A549 (cell line): Measurements from ENCODE around the gene DRGX. TPM values are rescaled to one million over a fixed set of nuclear protein-coding genes. Genes with fewer than 3 reads are reported as not detected.

Experiments
- ATAC-seq, 2 experiments: fragments of 200-7000 bp in 1 of 2; fragments of >200 bp in 1 of 2; cut with Nextera tagmentation in 1 of 2; cut with Tn5 transposase in 1 of 2; 3 replicates each; pipeline versions ENCODE4 v1.8.0 to v1.9.1; 2018 to 2020; ENCODE audit warnings: mild to moderate bottlenecking in 1 of 2, moderate library complexity in 1 of 2
- CTCF ChIA-PET: fragments of 300-600 bp; sonication (Branson Sonifier 250); formaldehyde crosslinking; extraction: SDS; loops from one replicate; lab custom pipeline; 2021; ENCODE audit warnings: antibody characterized with exemption, inconsistent platforms; lab: Yijun Ruan, JAX
- POLR2A ChIA-PET: fragments of 350-600 bp; formaldehyde crosslinking; extraction: SDS; loops from one replicate; lab custom pipeline; 2021; ENCODE audit warnings: antibody characterized with exemption, inconsistent platforms; lab: Yijun Ruan, JAX
- DNase-seq, 2 experiments: peaks; one replicate each; pipeline versions ENCODE4 v3.0.0 to v3.0.0-alpha.2; 2011 to 2016; ENCODE audit warnings: low read depth in 1 of 2, low spot score in 1 of 2
- FAIRE-seq: peaks from 2 replicates; lab custom pipeline; 2011; peaks lifted over from hg19 to GRCh38; lab: Jason Lieb, UNC
- H3K27ac ChIP-seq, 2 experiments: fragments of >200 bp; sonication (Bioruptor Twin); formaldehyde crosslinking; 3 replicates each; pipeline ENCODE4 v1.5.1; 2016 to 2017
- H3K4me1 ChIP-seq: fragments of >200 bp; sonication (Bioruptor Twin); formaldehyde crosslinking; 3 replicates; pipeline ENCODE4 v1.6.1; 2016
- H3K4me2 ChIP-seq: fragments of >200 bp; sonication (Bioruptor Twin); formaldehyde crosslinking; 3 replicates; pipeline ENCODE4 v1.6.1; 2016
- H3K4me3 ChIP-seq: fragments of >200 bp; sonication (Bioruptor Twin); formaldehyde crosslinking; 3 replicates; pipeline ENCODE4 v1.5.1; 2016
- H3K9me3 ChIP-seq: fragments of >200 bp; sonication (Bioruptor Twin); formaldehyde crosslinking; 3 replicates; pipeline ENCODE4 v1.6.1; 2016
- ATOH8 ChIP-seq: fragments of 250-450 bp; sonication (Bioruptor Pico); IDR thresholded peaks from 2 replicates; pipeline ENCODE4 v1.5.0; 2020; ENCODE audit warnings: low read depth, mild to moderate bottlenecking, moderate library complexity
- ELK1 ChIP-seq: fragments of 150-350 bp; IDR thresholded peaks from 2 replicates; pipeline ENCODE4 v1.6.1; 2014; ENCODE audit warnings: low read depth, mild to moderate bottlenecking, low read length
- FOSL2 ChIP-seq, 2 experiments: fragments of 450-650 bp in 1 of 2; fragments of >200 bp in 1 of 2; sonication (Bioruptor Twin) in 1 of 2; formaldehyde crosslinking; IDR thresholded peaks; 2 replicates each; pipeline versions ENCODE4 v1.5.0 to v1.6.1; 2016 to 2020; ENCODE audit warnings: mild to moderate bottlenecking in 1 of 2, moderate library complexity in 1 of 2
- HDAC2 ChIP-seq: fragments of 200-600 bp; sonication (generic); IDR thresholded peaks from 2 replicates; pipeline ENCODE4 v1.6.1; 2016
- KDM1A ChIP-seq: fragments of 200-600 bp; sonication (generic); IDR thresholded peaks from 2 replicates; pipeline ENCODE4 v1.6.1; 2016; ENCODE audit warnings: low read depth, mild to moderate bottlenecking
- MAFK ChIP-seq: fragments of 450-650 bp; IDR thresholded peaks from 2 replicates; pipeline ENCODE4 v1.6.1; 2014; ENCODE audit not compliant: partially characterized antibody
- NPAS2 ChIP-seq: fragments of 250-450 bp; sonication (Bioruptor Pico); IDR thresholded peaks from 2 replicates; pipeline ENCODE4 v1.8.0; 2022; ENCODE audit warnings: mild to moderate bottlenecking, moderate library complexity, borderline replicate concordance
- RAD21 ChIP-seq, 2 experiments: fragments of >200 bp in 1 of 2; sonication (Bioruptor Twin) in 1 of 2; formaldehyde crosslinking in 1 of 2; IDR thresholded peaks in 1 of 2; conservative IDR thresholded peaks in 1 of 2; 2 replicates in 1 of 2; 3 replicates in 1 of 2; pipeline ENCODE4 v1.6.1; 2012 to 2018; ENCODE audit warnings: inconsistent platforms in 1 of 2
- RARB ChIP-seq: fragments of 250-450 bp; sonication (Bioruptor Pico); IDR thresholded peaks from 2 replicates; pipeline ENCODE4 v1.8.0; 2021; ENCODE audit warnings: mild to moderate bottlenecking, moderate library complexity
- RCOR1 ChIP-seq: fragments of 150-350 bp; IDR thresholded peaks from 2 replicates; pipeline ENCODE4 v1.6.1; 2014; ENCODE audit warnings: antibody characterized with exemption, low read length, low read depth
- RNF2 ChIP-seq: fragments of 200-600 bp; sonication (generic); IDR thresholded peaks from 2 replicates; pipeline ENCODE4 v1.6.1; 2016; ENCODE audit warnings: low read depth, mild to moderate bottlenecking, antibody characterized with exemption, moderate library complexity, borderline replicate concordance
- TP53 ChIP-seq: fragments of 250-450 bp; sonication (Bioruptor Pico); IDR thresholded peaks from 2 replicates; pipeline ENCODE4 v1.5.0; 2021; ENCODE audit warnings: mild to moderate bottlenecking, moderate library complexity
- ZNF302 ChIP-seq: fragments of 250-450 bp; sonication (Bioruptor Pico); IDR thresholded peaks from 2 replicates; pipeline ENCODE4 v1.9.0; 2021; ENCODE audit warnings: inconsistent platforms, mild to moderate bottlenecking, moderate library complexity
- WGBS: methylation state at CpG from one replicate; pipeline ENCODE4 v1.1.6; 2017; ENCODE audit errors: missing lambda C conversion rate; 5-methylcytosine and 5-hydroxymethylcytosine counted together
- polyA plus RNA-seq, 4 experiments: library from polyadenylated mRNA; depleted of rRNA in 3 of 4; stranded (reverse); fragments of >200 nt; fragmentation: RNase III in 1 of 4; extraction: RNeasy Plus Mini Kit Qiagen cat#74134 plus additional on column Dnase treatment in 1 of 4; gene quantifications; 2 replicates in 3 of 4; 3 replicates in 1 of 4; pipeline ENCODE4 v1.2.3, GENCODE V29; 2011 to 2017

The DRGX gene
- polyA plus RNA-seq, 2 of the 4 experiments (the other 2 are of a cell fraction), result not detected

GRCh38 chr10:49323896-49324270 is 72.0 kb downstream of the DRGX start:
- ChIA-PET CTCF (interaction anchor here (0.8 to 1.4 kb wide), 2 partner anchors 37 to 188 kb away, joined by 3 to 4 read pairs; no protein-coding TSS in a partner anchor), POLR2A (no interaction called here)
- DNase-seq (no peak), FAIRE-seq (no peak), ATAC-seq (no peak)
- Histone ChIP-seq H3K4me1 (no peaks in the 10 kb centered on the region), H3K4me2 (no peak overlapping the region), H3K9me3 (no peaks in the 10 kb centered on the region), H3K27ac (no peak overlapping the region), H3K4me3 (no peak overlapping the region)
- 10% methylated on average over 9 of the region's 9 CpGs for WGBS
- no peak for TF ChIP-seq ATOH8 (CRISPR knock-in tag)
- TF ChIP-seq MAFK, result no peak
- no peak for TF ChIP-seq ZNF302 (CRISPR knock-in tag)

- DNase-seq (no peak), ATAC-seq (no peak), FAIRE-seq (no peak)
- TF ChIP-seq FOSL2 (IDR thresholded peaks at IDR 0.05), result no peak
- no peak for TF ChIP-seq FOSL2 (CRISPR knock-in tag; IDR thresholded peaks at IDR 0.05)
- no peak for TF ChIP-seq RNF2
- no peak for TF ChIP-seq TP53 (CRISPR knock-in tag)
- Histone ChIP-seq H3K4me2 (no peak overlapping the region), H3K4me1 (no peaks in the 10 kb centered on the region), H3K27ac (no peak overlapping the region), H3K4me3 (no peak overlapping the region), H3K9me3 (no peaks in the 10 kb centered on the region)
- POLR2A ChIA-PET, result no interaction called here
- WGBS, result 25% methylated on average over 5 of the region's 7 CpGs
- CTCF ChIA-PET, result interaction anchor here (0.8 to 1.4 kb wide), 2 partner anchors 37 to 188 kb away, joined by 3 to 4 read pairs; no protein-coding TSS in a partner anchor
Measured at GRCh38 chr10:49323171-49323895, 72.6 kb downstream of the DRGX start.

- H3K9me3 ChIP-seq, result no peaks in the 10 kb centered on the region
- no peak for ATAC-seq
- ChIA-PET POLR2A (no interaction called here), CTCF (no interaction called here)
- no peaks in the 10 kb centered on the region for H3K4me1 ChIP-seq
- no peak overlapping the region for H3K27ac ChIP-seq
- 44% methylated on average over 26 of the region's 26 CpGs for WGBS
- FAIRE-seq, result no peak
- H3K4me2 ChIP-seq, result no peak overlapping the region
- TF ChIP-seq NPAS2 (CRISPR knock-in tag) (no peak), MAFK (no peak), RAD21 (conservative IDR thresholded peaks at IDR 0.05 in 1 of 2, IDR thresholded peaks at IDR 0.05 in 1 of 2) (no peak), ZNF302 (CRISPR knock-in tag) (no peak), RARB (CRISPR knock-in tag) (no peak)
- H3K4me3 ChIP-seq, result no peak overlapping the region
- DNase-seq, result no peak
Measured at GRCh38 chr10:49322371-49323170, 73.3 kb downstream of the DRGX start.

GRCh38 chr10:49321021-49321420 is 74.9 kb downstream of the DRGX start:
- Histone ChIP-seq H3K4me3 (no peak overlapping the region), H3K4me2 (no peak overlapping the region), H3K4me1 (no peaks in the 10 kb centered on the region), H3K9me3 (no peaks in the 10 kb centered on the region), H3K27ac (no peak overlapping the region)
- no peak for ATAC-seq
- no peak for FAIRE-seq
- CTCF ChIA-PET, result no interaction called here
- no peak for DNase-seq
- WGBS, result 17% methylated on average over 3 of the region's 3 CpGs
- POLR2A ChIA-PET, result no interaction called here
- TF ChIP-seq HDAC2 (no peak), ELK1 (no peak), TP53 (CRISPR knock-in tag) (no peak), RCOR1 (no peak), KDM1A (no peak)
